Astrocyte (in vitro differentiated cells and primary cell): ENCODE data around the gene HOXD9.

Experiments used
- EZH2 ChIP-seq: IDR thresholded peaks from 2 replicates; pipeline ENCODE4 v1.6.1; 2012; ENCODE audit warnings: mild to moderate bottlenecking, low read length, inconsistent platforms; ENCODE audit not compliant: insufficient read depth
- TF ChIP-seq, protein P1 (sequence below): IDR thresholded peaks from 2 replicates; pipeline ENCODE4 v1.5.1; 2011; ENCODE audit warnings: low read depth, mild to moderate bottlenecking, inconsistent platforms, low read length, moderate library complexity; ENCODE audit not compliant: insufficient read depth

DNA sequence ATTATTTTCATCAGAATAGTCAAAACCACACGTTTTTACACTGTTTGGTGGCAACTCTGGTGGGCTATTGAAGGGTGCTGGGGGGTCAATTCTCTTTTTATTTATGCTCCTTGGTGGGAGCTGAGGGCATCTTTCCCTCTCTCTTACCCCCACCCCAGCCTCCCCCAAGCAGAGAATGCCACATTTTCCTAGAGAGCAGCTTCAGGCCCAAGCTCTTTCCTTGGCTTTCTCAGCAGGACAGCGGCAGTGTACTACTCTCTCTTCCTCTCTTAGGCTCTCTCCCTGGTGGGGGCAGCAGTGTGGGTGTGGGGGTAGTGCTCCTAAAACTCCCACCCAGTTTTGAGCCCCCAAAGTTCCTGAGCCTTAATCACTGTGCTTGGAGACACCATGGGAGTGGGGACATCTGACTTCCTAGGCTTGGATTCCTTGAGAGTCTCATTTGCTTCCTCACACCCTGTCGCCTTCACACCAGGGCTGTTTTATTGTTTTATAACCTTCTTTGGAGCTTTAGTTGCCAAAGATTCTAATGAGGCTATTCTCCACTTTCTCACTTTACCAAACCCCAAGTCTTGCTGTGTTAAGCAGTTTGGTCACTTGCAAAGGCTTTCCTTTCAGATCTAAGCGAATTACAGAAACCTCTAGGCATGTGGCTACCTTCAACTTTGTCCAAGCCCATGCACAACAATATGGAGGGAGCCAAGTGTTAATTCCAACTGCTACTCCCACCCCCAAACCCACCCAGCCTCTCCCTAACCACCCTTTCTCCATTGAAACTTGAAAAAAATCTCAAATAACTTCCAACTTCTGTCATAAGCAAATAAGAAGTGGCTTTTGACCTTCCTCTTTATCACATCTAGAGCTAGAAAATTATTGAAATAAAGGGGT, 22.8 kb downstream of the HOXD9 start:
- TF ChIP-seq, protein P1, sequence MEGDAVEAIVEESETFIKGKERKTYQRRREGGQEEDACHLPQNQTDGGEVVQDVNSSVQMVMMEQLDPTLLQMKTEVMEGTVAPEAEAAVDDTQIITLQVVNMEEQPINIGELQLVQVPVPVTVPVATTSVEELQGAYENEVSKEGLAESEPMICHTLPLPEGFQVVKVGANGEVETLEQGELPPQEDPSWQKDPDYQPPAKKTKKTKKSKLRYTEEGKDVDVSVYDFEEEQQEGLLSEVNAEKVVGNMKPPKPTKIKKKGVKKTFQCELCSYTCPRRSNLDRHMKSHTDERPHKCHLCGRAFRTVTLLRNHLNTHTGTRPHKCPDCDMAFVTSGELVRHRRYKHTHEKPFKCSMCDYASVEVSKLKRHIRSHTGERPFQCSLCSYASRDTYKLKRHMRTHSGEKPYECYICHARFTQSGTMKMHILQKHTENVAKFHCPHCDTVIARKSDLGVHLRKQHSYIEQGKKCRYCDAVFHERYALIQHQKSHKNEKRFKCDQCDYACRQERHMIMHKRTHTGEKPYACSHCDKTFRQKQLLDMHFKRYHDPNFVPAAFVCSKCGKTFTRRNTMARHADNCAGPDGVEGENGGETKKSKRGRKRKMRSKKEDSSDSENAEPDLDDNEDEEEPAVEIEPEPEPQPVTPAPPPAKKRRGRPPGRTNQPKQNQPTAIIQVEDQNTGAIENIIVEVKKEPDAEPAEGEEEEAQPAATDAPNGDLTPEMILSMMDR: no peak
- TF ChIP-seq EZH2: no peak
